ENCODE measurements around the gene JPT1. TPM values are rescaled to one million over a fixed set of nuclear protein-coding genes. Genes with fewer than 3 reads are reported as not detected.

The JPT1 gene, protein sequence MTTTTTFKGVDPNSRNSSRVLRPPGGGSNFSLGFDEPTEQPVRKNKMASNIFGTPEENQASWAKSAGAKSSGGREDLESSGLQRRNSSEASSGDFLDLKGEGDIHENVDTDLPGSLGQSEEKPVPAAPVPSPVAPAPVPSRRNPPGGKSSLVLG
- 100 to 1,000 TPM; 189 to 200 TPM for total RNA-seq
- 123 TPM for polyA plus RNA-seq

DNA sequence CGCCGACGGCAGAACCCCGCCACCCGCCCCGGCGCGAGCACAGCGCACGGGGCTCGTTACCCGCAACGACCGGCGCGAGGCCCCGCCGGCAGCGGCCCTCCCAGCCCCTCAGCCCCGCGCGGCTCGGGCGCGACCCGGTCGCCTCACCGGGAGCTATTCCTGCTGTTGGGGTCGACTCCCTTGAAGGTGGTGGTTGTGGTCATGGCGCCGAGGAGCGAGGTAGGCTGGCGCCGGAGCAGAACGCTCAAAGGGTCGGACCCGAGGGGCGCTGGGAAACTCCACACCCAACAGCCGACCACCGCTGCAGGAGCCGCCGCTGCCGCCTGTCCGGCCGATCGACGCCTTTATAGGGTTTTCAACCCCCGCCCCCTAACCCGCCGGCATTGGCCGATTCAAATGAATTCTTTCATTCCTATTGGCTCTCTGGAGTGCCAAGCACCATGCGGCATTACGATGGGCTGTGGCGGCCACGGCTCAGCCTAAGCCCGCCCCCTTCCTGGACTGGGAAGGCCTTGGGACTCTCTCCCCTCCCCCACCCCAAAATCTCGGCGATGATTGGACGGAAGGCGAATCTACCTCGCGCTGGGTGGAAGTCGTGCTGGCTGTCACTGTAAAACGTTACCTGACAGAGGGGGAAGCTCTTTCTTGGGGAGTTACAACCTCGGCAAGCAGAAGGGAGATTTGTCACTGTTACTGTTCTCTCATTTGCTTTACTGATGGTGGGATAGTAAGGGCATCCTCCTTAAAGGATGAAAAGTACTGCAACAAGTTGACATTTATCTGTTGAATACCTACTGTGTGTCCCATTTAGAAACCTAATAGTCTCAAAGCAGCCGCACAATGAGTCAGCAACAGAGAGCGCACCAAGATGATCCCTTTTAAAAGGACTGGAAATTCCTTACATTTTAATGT lies at the start of gene JPT1:
Gene JPT1, minus strand, starts transcription at position 318 of the 912 bp plus-strand sequence. Its CDS starts 115 bp downstream, at position 203.
- peaks cover 20% of the 10 kb centered on the region for H3K4me1 ChIP-seq (ENCODE audit: insufficient read depth, low read length)
- peak; percentile 95 to 99 (median 96) for DNase-seq
- H3K9me3 ChIP-seq (ENCODE audit: low read length), result no peaks in the 10 kb centered on the region
- Mint-ChIP-seq H3K4me3 (peak within 1 kb of the TSS; percentile 87 to 98 (median 92)), H3K36me3 (peaks cover 0 to 11% (median 0%) of the 10 kb centered on the region in 3 donors), H3K27me3 (peaks cover 0 to 3% of the 10 kb centered on the region in 2 donors), H3K27ac (peak within 1 kb of the TSS; percentile 73 to 93 (median 86)), H3K4me1 (peaks cover 28 to 37% (median 33%) of the 10 kb centered on the region in 3 donors), H3K9me3 (no peaks in the 10 kb centered on the region)
- ChIA-PET CTCF (interaction anchor here (1.5 to 2.4 kb wide), 3 partner anchors 17 to 47 kb away, joined by 4 to 11 read pairs (median 7); no protein-coding TSS in a partner anchor), POLR2A (interaction anchor here (0.6 to 1.9 kb wide), 9 partner anchors 9 to 302 kb away, joined by 3 to 8 read pairs (median 3); partner anchors contain the start of genes GGA3, MIF4GD, MRPS7 and NT5C)
- peak within 1 kb of the TSS; percentile 73 for H3K27ac ChIP-seq (ENCODE audit: low read depth, low read length)
- no peaks in the 10 kb centered on the region for H3K36me3 ChIP-seq (ENCODE audit: insufficient read depth, low read length)
- H3K27me3 ChIP-seq (ENCODE audit: insufficient read depth, low read length, poor library complexity, severe bottlenecking), result no peaks in the 10 kb centered on the region
- peak within 1 kb of the TSS; percentile 85 for H3K4me3 ChIP-seq (ENCODE audit: low read length)

DNA sequence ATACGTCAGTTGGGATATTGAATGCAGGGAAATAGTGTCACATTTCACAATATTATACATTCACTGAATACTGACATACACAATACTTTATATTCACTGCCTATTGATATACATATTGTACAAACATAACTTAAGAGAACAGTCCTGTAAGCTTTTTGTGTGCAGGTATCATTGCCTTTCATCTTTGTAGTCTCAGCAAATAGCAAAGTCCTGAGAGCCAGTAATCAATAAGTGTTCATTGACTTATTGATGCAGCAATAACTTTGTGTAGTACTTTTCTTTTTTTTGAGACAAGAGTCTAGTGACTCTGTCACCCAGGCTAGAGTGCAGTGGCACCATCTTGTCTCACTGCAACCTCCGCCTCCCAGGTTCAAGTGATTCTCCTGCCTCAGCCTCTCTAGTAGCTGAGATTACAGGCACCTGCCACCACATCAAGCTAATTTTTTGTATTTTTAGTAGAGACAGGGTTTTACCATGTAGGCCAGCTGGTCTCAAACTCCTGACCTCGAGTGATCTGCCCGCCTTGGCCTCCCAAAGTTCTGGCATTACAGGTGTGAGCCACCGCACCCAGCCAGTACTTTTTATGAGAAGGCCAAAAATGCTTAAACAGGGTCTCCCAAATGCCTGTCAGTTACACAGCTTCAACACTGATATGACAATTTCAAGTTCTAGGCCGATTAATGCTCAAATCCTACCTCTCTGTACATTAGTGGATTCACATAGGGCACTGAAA lies 45.7 kb upstream of the JPT1 start:
- DNase-seq, result no peak
- CTCF ChIA-PET, result interaction anchor here (0.8 to 9.2 kb wide), 7 partner anchors 9 to 238 kb away, joined by 3 to 174 read pairs (median 4); no protein-coding TSS in a partner anchor
- Histone ChIP-seq H3K9me3 (ENCODE audit: low read length) (no peaks in the 10 kb centered on the region), H3K4me3 (ENCODE audit: low read length) (no peak overlapping the region), H3K36me3 (ENCODE audit: insufficient read depth, low read length) (no peaks in the 10 kb centered on the region), H3K27me3 (ENCODE audit: insufficient read depth, low read length, poor library complexity, severe bottlenecking) (no peaks in the 10 kb centered on the region), H3K4me1 (ENCODE audit: insufficient read depth, low read length) (peaks cover 8% of the 10 kb centered on the region), H3K27ac (ENCODE audit: low read depth, low read length) (no peak overlapping the region)
- peaks cover 0 to under 1% (median 0%) of the 10 kb centered on the region in 3 donors for H3K36me3 Mint-ChIP-seq
- no peaks in the 10 kb centered on the region for H3K27me3 Mint-ChIP-seq
- no peak overlapping the region for H3K4me3 Mint-ChIP-seq
- POLR2A ChIA-PET, result no interaction called here
- no peaks in the 10 kb centered on the region for H3K9me3 Mint-ChIP-seq
- no peak overlapping the region for H3K27ac Mint-ChIP-seq
- H3K4me1 Mint-ChIP-seq, result peaks cover 7 to 11% (median 11%) of the 10 kb centered on the region in 3 donors

DNA sequence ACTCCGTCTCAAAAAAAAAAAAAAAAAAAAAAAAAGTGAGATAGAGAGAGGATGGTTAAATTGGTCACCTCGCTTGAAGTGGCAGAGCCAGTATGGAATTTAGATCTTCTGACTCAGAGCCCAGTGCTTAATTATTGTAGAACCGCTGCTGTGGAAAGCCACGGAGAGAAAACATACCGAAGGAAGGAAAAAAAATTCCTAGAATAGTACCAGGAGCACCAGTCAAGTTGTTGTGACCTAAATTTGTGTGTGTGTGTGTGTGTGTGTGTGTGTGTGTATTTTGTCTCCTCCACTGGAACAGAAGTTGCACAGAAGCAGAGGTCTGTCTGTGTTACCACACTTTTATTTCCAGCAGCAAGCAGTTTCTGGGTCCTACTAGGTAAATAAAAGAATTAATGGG lies 40.6 kb upstream of the JPT1 start:
- ChIA-PET CTCF (no interaction called here), POLR2A (no interaction called here)

DNA sequence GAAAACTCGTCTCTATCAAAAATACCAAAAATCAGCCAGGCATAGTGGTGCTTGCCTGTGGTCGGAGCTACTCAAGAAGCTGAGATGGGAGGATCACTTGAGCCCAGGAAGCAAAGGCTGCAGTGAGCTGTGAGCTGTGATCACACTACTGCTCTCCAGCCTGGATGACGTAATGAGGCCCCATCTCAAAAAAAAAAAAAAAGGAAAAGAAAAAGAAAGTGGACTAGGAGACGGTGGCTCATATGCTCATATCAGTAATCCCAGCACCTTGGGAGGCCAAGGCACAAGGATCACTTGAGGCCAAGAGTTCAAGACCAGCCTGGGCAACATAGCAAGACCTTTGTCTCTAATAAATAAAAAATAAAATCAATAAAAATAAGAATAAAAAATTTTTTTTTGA lies 37.3 kb upstream of the JPT1 start:
- Histone ChIP-seq H3K4me3 (ENCODE audit: low read length) (no peak overlapping the region), H3K27me3 (ENCODE audit: insufficient read depth, low read length, poor library complexity, severe bottlenecking) (no peaks in the 10 kb centered on the region), H3K9me3 (ENCODE audit: low read length) (no peaks in the 10 kb centered on the region), H3K36me3 (ENCODE audit: insufficient read depth, low read length) (no peaks in the 10 kb centered on the region), H3K27ac (ENCODE audit: low read depth, low read length) (no peak overlapping the region), H3K4me1 (ENCODE audit: insufficient read depth, low read length) (no peaks in the 10 kb centered on the region)
- DNase-seq, result no peak
- Mint-ChIP-seq H3K4me3 (no peak overlapping the region), H3K27ac (no peak overlapping the region), H3K9me3 (no peaks in the 10 kb centered on the region), H3K36me3 (no peaks in the 10 kb centered on the region), H3K4me1 (peaks cover 0 to 6% (median 5%) of the 10 kb centered on the region in 3 donors), H3K27me3 (no peaks in the 10 kb centered on the region)
- ChIA-PET CTCF (interaction anchor here (0.7 to 4.7 kb wide), 5 partner anchors 10 to 79 kb away, joined by 3 to 35 read pairs (median 7); partner anchors contain the start of gene MIF4GD), POLR2A (interaction anchor here (1.1 kb wide), 1 partner anchor 103 kb away, joined by 3 read pairs; no protein-coding TSS in a partner anchor)

More for the DNA sequence above, 40.6 kb upstream of the JPT1 start:
- Histone ChIP-seq H3K4me3 (ENCODE audit: low read length) (no peak overlapping the region), H3K27me3 (ENCODE audit: insufficient read depth, low read length, poor library complexity, severe bottlenecking) (no peaks in the 10 kb centered on the region), H3K9me3 (ENCODE audit: low read length) (no peaks in the 10 kb centered on the region), H3K27ac (ENCODE audit: low read depth, low read length) (no peak overlapping the region), H3K36me3 (ENCODE audit: insufficient read depth, low read length) (no peaks in the 10 kb centered on the region), H3K4me1 (ENCODE audit: insufficient read depth, low read length) (no peaks in the 10 kb centered on the region)
- H3K36me3 Mint-ChIP-seq, result no peaks in the 10 kb centered on the region
- DNase-seq, result no peak
- no peak overlapping the region for H3K27ac Mint-ChIP-seq
- no peaks in the 10 kb centered on the region for H3K9me3 Mint-ChIP-seq
- no peak overlapping the region for H3K4me3 Mint-ChIP-seq
- no peaks in the 10 kb centered on the region for H3K4me1 Mint-ChIP-seq
- no peaks in the 10 kb centered on the region for H3K27me3 Mint-ChIP-seq

DNA sequence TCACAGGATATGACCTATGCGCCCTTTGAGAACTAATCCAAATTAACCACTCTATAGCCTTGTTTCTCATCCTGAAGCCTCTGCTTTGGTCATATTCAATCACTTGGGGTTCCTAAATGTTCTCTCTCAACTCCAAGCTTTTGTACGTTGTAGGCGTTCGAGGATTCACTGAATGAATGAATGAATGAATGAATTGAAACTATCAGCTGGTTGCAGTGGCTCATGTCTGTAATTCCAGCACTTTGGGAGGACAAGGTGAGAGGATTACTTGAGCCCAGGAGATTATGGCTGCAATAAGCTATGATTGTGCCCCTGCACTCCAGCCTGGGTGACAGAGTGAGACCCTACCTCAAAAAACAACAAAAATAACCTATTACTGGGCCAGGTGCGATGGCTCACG lies 34.3 kb upstream of the JPT1 start:
- no peak overlapping the region for H3K4me3 Mint-ChIP-seq
- no peaks in the 10 kb centered on the region for H3K36me3 ChIP-seq (ENCODE audit: insufficient read depth, low read length)
- POLR2A ChIA-PET, result interaction anchor here (0.7 kb wide), 1 partner anchor 8 kb away, joined by 3 read pairs; no protein-coding TSS in a partner anchor
- H3K9me3 ChIP-seq (ENCODE audit: low read length), result no peaks in the 10 kb centered on the region
- H3K9me3 Mint-ChIP-seq, result peaks cover 0 to 2% (median 0%) of the 10 kb centered on the region in 5 donors
- H3K27me3 Mint-ChIP-seq, result peaks cover 0 to 2% of the 10 kb centered on the region in 2 donors
- H3K27ac ChIP-seq (ENCODE audit: low read depth, low read length), result no peak overlapping the region
- DNase-seq, result no peak
- no peak overlapping the region for H3K4me3 ChIP-seq (ENCODE audit: low read length)
- no peaks in the 10 kb centered on the region for H3K27me3 ChIP-seq (ENCODE audit: insufficient read depth, low read length, poor library complexity, severe bottlenecking)
- H3K4me1 ChIP-seq (ENCODE audit: insufficient read depth, low read length), result peaks cover 12% of the 10 kb centered on the region
- CTCF ChIA-PET, result interaction anchor here (1.0 to 4.7 kb wide), 4 partner anchors 13 to 75 kb away, joined by 3 to 35 read pairs (median 11); no protein-coding TSS in a partner anchor
- no peak overlapping the region for H3K27ac Mint-ChIP-seq
- H3K36me3 Mint-ChIP-seq, result no peaks in the 10 kb centered on the region
- H3K4me1 Mint-ChIP-seq, result peaks cover 10 to 18% (median 17%) of the 10 kb centered on the region in 3 donors

DNA sequence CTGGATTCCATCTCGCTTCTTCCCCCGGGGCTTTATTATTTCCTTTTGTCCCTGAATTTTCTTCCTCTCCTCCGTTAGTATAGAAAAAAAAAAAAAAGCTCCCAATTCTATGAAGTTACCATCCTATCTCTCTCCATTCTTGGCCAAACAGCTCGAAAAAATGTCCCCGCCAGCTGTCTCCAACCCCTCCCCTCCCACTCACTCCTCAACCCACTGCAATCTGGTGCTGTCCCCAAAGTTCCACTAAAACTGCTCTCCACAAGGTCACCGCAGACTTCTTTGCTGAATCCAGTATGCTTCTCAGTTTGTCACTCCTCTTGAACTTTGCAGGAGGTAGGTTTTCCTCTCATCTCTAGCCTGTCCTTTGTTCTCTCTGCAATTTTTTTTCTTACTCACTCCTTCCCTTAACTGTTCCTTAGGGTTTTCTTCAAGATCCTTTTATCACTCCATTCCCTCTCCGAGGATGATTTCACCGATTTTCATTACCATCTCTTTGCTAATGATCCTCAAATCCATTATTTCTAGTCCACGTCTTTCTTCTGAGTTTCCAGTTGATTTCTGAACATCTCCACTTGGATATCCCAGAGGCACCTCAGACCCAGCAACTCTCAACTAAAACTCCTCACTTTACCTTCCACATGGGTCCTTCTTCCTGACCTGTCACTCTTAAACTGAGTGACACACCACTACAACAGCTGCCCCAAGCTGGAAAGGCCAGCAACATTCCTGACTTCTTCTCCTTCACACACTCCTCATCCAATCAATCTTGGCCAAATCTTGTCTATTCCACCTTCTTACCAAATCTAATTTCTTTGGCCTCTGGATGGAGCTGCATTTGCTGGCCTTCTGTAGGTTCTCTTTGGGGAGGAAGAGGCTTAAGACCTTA lies 29.9 kb upstream of the JPT1 start:
- H3K4me1 Mint-ChIP-seq, result peaks cover 27 to 44% (median 43%) of the 10 kb centered on the region in 3 donors
- H3K27me3 Mint-ChIP-seq, result peaks cover 0 to 3% of the 10 kb centered on the region in 2 donors
- peak overlapping the region; percentile 91 to 97 (median 96) for H3K27ac Mint-ChIP-seq
- H3K27me3 ChIP-seq (ENCODE audit: insufficient read depth, low read length, poor library complexity, severe bottlenecking), result no peaks in the 10 kb centered on the region
- no peaks in the 10 kb centered on the region for H3K9me3 ChIP-seq (ENCODE audit: low read length)
- DNase-seq, result no peak
- H3K36me3 Mint-ChIP-seq, result peaks cover 0 to 21% (median 0%) of the 10 kb centered on the region in 3 donors
- H3K36me3 ChIP-seq (ENCODE audit: insufficient read depth, low read length), result no peaks in the 10 kb centered on the region
- ChIA-PET CTCF (interaction anchor here (0.7 to 1.9 kb wide), 8 partner anchors 12 to 173 kb away, joined by 3 to 10 read pairs (median 4); partner anchors contain the start of gene MIF4GD), POLR2A (interaction anchor here (0.6 to 1.9 kb wide), 6 partner anchors 52 to 681 kb away, joined by 3 to 7 read pairs (median 6); partner anchors contain the start of genes ARMC7, ATP5PD, KCTD2 and TMEM94)
- peak overlapping the region; percentile 85 for H3K27ac ChIP-seq (ENCODE audit: low read depth, low read length)
- peaks cover 33% of the 10 kb centered on the region for H3K4me1 ChIP-seq (ENCODE audit: insufficient read depth, low read length)
- peak overlapping the region; percentile 70 to 96 (median 87) for H3K4me3 Mint-ChIP-seq
- H3K9me3 Mint-ChIP-seq, result peaks cover 0 to 2% (median 0%) of the 10 kb centered on the region in 5 donors
- H3K4me3 ChIP-seq (ENCODE audit: low read length), result no peak overlapping the region

Data from CD8-positive, alpha-beta memory T cell (primary cell).